ENCODE data around the gene CNTN6. TPM values are rescaled to one million over a fixed set of nuclear protein-coding genes. Genes with fewer than 3 reads are reported as not detected.
"Not testable (repeated sequence)": the region's sequence is repeated elsewhere in the genome, so short reads cannot be mapped to it uniquely, and the experiment has no call there.

CNTN6 gene
- total and polyA plus RNA-seq, 8 donors = 3.0 to 8.4 (median 6.7) TPM

- no peak overlapping the region for H3K4me3 ChIP-seq
- no peak for TF ChIP-seq CTCF (IDR thresholded peaks at IDR 0.05)
- no peak overlapping the region for H3K27ac ChIP-seq
- intact Hi-C loops (cut with DNase I) = no loop called here
- no peaks in the 10 kb centered on the region for H3K4me1 ChIP-seq
- no peaks in the 10 kb centered on the region for H3K36me3 ChIP-seq
- H3K9me3 ChIP-seq = no peaks in the 10 kb centered on the region
- no peaks in the 10 kb centered on the region for H3K27me3 ChIP-seq
- DNase-seq (no peak), ATAC-seq (no peak)
Measured at GRCh38 chr3:1374471-1374870, 281.6 kb downstream of the CNTN6 start.

GRCh38 chr3:1375145-1375544 lies 282.3 kb downstream of the CNTN6 start:
- intact Hi-C loops (cut with DNase I) = no loop called here
- H3K36me3 ChIP-seq = no peaks in the 10 kb centered on the region
- no peaks in the 10 kb centered on the region for H3K4me1 ChIP-seq
- no peak overlapping the region for H3K4me3 ChIP-seq
- no peak overlapping the region for H3K27ac ChIP-seq
- TF ChIP-seq CTCF (IDR thresholded peaks at IDR 0.05) = no peak
- DNase-seq (no peak), ATAC-seq (no peak)
- no peaks in the 10 kb centered on the region for H3K27me3 ChIP-seq
- no peaks in the 10 kb centered on the region for H3K9me3 ChIP-seq

- TF ChIP-seq CTCF (IDR thresholded peaks at IDR 0.05) = no peak
- Histone ChIP-seq H3K4me3 (no peak overlapping the region), H3K36me3 (no peaks in the 10 kb centered on the region), H3K4me1 (no peaks in the 10 kb centered on the region), H3K27me3 (no peaks in the 10 kb centered on the region), H3K9me3 (peaks cover 0 to 2% of the 10 kb centered on the region in 2 donors), H3K27ac (no peak overlapping the region)
- intact Hi-C loops (cut with DNase I) = no loop called here
- peak in 1 of 4 donors; percentile 1 for DNase-seq
- ATAC-seq = no peak
Measured at GRCh38 chr3:1380926-1381646, 288.3 kb downstream of the CNTN6 start.

- no peak for DNase-seq
- peaks cover 0 to 2% of the 10 kb centered on the region in 2 donors for H3K9me3 ChIP-seq
- intact Hi-C loops (cut with DNase I) = no loop called here
- no peaks in the 10 kb centered on the region for H3K36me3 ChIP-seq
- H3K27me3 ChIP-seq = no peaks in the 10 kb centered on the region
- H3K4me3 ChIP-seq = no peak overlapping the region
- H3K27ac ChIP-seq = no peak overlapping the region
- H3K4me1 ChIP-seq = no peaks in the 10 kb centered on the region
- TF ChIP-seq CTCF (IDR thresholded peaks at IDR 0.05) = no peak
- ATAC-seq = no peak
Measured at GRCh38 chr3:1381647-1382036, 288.8 kb downstream of the CNTN6 start.

- intact Hi-C loops (cut with DNase I); H3K36me3 ChIP-seq; H3K27me3 ChIP-seq; ATAC-seq; H3K4me3 ChIP-seq; H3K9me3 ChIP-seq; DNase-seq; H3K27ac ChIP-seq; H3K4me1 ChIP-seq: not testable (repeated sequence)
Measured at GRCh38 chr3:1387396-1387905, 294.6 kb downstream of the CNTN6 start.

GRCh38 chr3:1394188-1394587 lies 301.4 kb downstream of the CNTN6 start:
- no peaks in the 10 kb centered on the region for H3K27me3 ChIP-seq
- no peak overlapping the region for H3K27ac ChIP-seq
- ATAC-seq (no peak), DNase-seq (peak in 1 of 4 donors; percentile 61)
- H3K4me1 ChIP-seq = no peaks in the 10 kb centered on the region
- peaks cover 0 to 6% of the 10 kb centered on the region in 2 donors for H3K9me3 ChIP-seq
- TF ChIP-seq CTCF (IDR thresholded peaks at IDR 0.05) = no peak
- intact Hi-C loops (cut with DNase I) = no loop called here
- H3K4me3 ChIP-seq = no peak overlapping the region
- no peaks in the 10 kb centered on the region for H3K36me3 ChIP-seq
